Measurements from ENCODE around the gene SYNE4.

SYNE4 gene

GRCh38 chr19:36013280-36014011 is 4.8 kb upstream of the SYNE4 start:
- peaks cover 7% of the 10 kb centered on the region for H3K36me3 Mint-ChIP-seq (ENCODE audit: insufficient read depth)
- H3K27ac Mint-ChIP-seq (ENCODE audit: low read depth), result peak overlapping the region; percentile 95
- H3K9me3 Mint-ChIP-seq, result no peaks in the 10 kb centered on the region
- H3K4me1 Mint-ChIP-seq, result peaks cover 46% of the 10 kb centered on the region
- DNase-seq (ENCODE audit: low spot score in 2 of 2) (no peak), ATAC-seq (replicated peaks; ENCODE audit: extremely low read depth, poor library complexity, severe bottlenecking) (no peak)
- H3K27me3 Mint-ChIP-seq, result no peaks in the 10 kb centered on the region
- peak overlapping the region; percentile 93 for H3K4me3 Mint-ChIP-seq

GRCh38 chr19:36010402-36010801 is 1.8 kb upstream of the SYNE4 start:
- peaks cover 5% of the 10 kb centered on the region for H3K36me3 Mint-ChIP-seq (ENCODE audit: insufficient read depth)
- no peak for DNase-seq (ENCODE audit: low spot score in 2 of 2)
- H3K27me3 Mint-ChIP-seq, result no peaks in the 10 kb centered on the region
- H3K9me3 Mint-ChIP-seq, result no peaks in the 10 kb centered on the region
- no peak overlapping the region for H3K27ac Mint-ChIP-seq (ENCODE audit: low read depth)
- peak overlapping the region; percentile 12 for H3K4me3 Mint-ChIP-seq
- peaks cover 41% of the 10 kb centered on the region for H3K4me1 Mint-ChIP-seq
- no peak for ATAC-seq (replicated peaks; ENCODE audit: extremely low read depth, poor library complexity, severe bottlenecking)

GRCh38 chr19:36009633-36010379 is 1.2 kb upstream of the SYNE4 start:
- DNase-seq (ENCODE audit: low spot score in 2 of 2) (no peak), ATAC-seq (replicated peaks; ENCODE audit: extremely low read depth, poor library complexity, severe bottlenecking) (no peak)
- Mint-ChIP-seq H3K27ac (ENCODE audit: low read depth) (no peak overlapping the region), H3K27me3 (no peaks in the 10 kb centered on the region), H3K9me3 (no peaks in the 10 kb centered on the region), H3K4me1 (peaks cover 35% of the 10 kb centered on the region), H3K4me3 (peak overlapping the region; percentile 51), H3K36me3 (ENCODE audit: insufficient read depth) (peaks cover 5% of the 10 kb centered on the region)

- peaks cover 2% of the 10 kb centered on the region for H3K36me3 Mint-ChIP-seq (ENCODE audit: insufficient read depth)
- peak overlapping the region; percentile 51 for H3K4me3 Mint-ChIP-seq
- H3K9me3 Mint-ChIP-seq, result no peaks in the 10 kb centered on the region
- no peaks in the 10 kb centered on the region for H3K27me3 Mint-ChIP-seq
- ATAC-seq (replicated peaks; ENCODE audit: extremely low read depth, poor library complexity, severe bottlenecking) (no peak), DNase-seq (ENCODE audit: low spot score in 2 of 2) (no peak)
- no peak overlapping the region for H3K27ac Mint-ChIP-seq (ENCODE audit: low read depth)
- peaks cover 32% of the 10 kb centered on the region for H3K4me1 Mint-ChIP-seq
Observed at GRCh38 chr19:36009220-36009619, 607 bp upstream of the SYNE4 start.

GRCh38 chr19:36006955-36007354 is 1.7 kb downstream of the SYNE4 start:
- H3K27ac Mint-ChIP-seq (ENCODE audit: low read depth), result no peak overlapping the region

GRCh38 chr19:36003284-36003683 is 5.3 kb downstream of the SYNE4 start:
- Mint-ChIP-seq H3K27ac (ENCODE audit: low read depth) (no peak overlapping the region), H3K4me1 (peaks cover 21% of the 10 kb centered on the region), H3K36me3 (ENCODE audit: insufficient read depth) (peaks cover 6% of the 10 kb centered on the region), H3K9me3 (no peaks in the 10 kb centered on the region), H3K4me3 (no peak overlapping the region), H3K27me3 (no peaks in the 10 kb centered on the region)
- no peak for ATAC-seq (replicated peaks; ENCODE audit: extremely low read depth, poor library complexity, severe bottlenecking)
- no peak for DNase-seq (ENCODE audit: low spot score in 2 of 2)

More at GRCh38 chr19:36006955-36007354, 1.7 kb downstream of the SYNE4 start:
- Mint-ChIP-seq H3K4me3 (no peak overlapping the region), H3K4me1 (peaks cover 23% of the 10 kb centered on the region), H3K9me3 (no peaks in the 10 kb centered on the region), H3K36me3 (ENCODE audit: insufficient read depth) (peaks cover 4% of the 10 kb centered on the region), H3K27me3 (no peaks in the 10 kb centered on the region)
- DNase-seq (ENCODE audit: low spot score in 2 of 2) (no peak), ATAC-seq (replicated peaks; ENCODE audit: extremely low read depth, poor library complexity, severe bottlenecking) (no peak)

GRCh38 chr19:36001605-36002004 is 7.0 kb downstream of the SYNE4 start:
- Mint-ChIP-seq H3K9me3 (no peaks in the 10 kb centered on the region), H3K36me3 (ENCODE audit: insufficient read depth) (peaks cover 11% of the 10 kb centered on the region), H3K4me1 (peaks cover 31% of the 10 kb centered on the region), H3K27me3 (no peaks in the 10 kb centered on the region), H3K27ac (ENCODE audit: low read depth) (no peak overlapping the region), H3K4me3 (no peak overlapping the region)
- ATAC-seq (replicated peaks; ENCODE audit: extremely low read depth, poor library complexity, severe bottlenecking) (no peak), DNase-seq (ENCODE audit: low spot score in 2 of 2) (no peak)

- Mint-ChIP-seq H3K36me3 (ENCODE audit: insufficient read depth) (peaks cover 10% of the 10 kb centered on the region), H3K9me3 (no peaks in the 10 kb centered on the region), H3K27ac (ENCODE audit: low read depth) (peak overlapping the region; percentile 44), H3K27me3 (no peaks in the 10 kb centered on the region), H3K4me1 (peaks cover 38% of the 10 kb centered on the region), H3K4me3 (peak overlapping the region; percentile 85)
- DNase-seq (ENCODE audit: low spot score in 2 of 2), result no peak
- no peak for ATAC-seq (replicated peaks; ENCODE audit: extremely low read depth, poor library complexity, severe bottlenecking)
Observed at GRCh38 chr19:35996777-35997176, 11.8 kb downstream of the SYNE4 start.

- peak; percentile 86 for ATAC-seq (replicated peaks; ENCODE audit: extremely low read depth, poor library complexity, severe bottlenecking)
- no peaks in the 10 kb centered on the region for H3K27me3 Mint-ChIP-seq
- no peaks in the 10 kb centered on the region for H3K9me3 Mint-ChIP-seq
- H3K4me1 Mint-ChIP-seq, result peaks cover 32% of the 10 kb centered on the region
- H3K27ac Mint-ChIP-seq (ENCODE audit: low read depth), result peak within 1 kb of the TSS; percentile 84
- H3K36me3 Mint-ChIP-seq (ENCODE audit: insufficient read depth), result peaks cover 10% of the 10 kb centered on the region
- DNase-seq (ENCODE audit: low spot score in 2 of 2), result peak; percentile 80 to 81
- H3K4me3 Mint-ChIP-seq, result peak within 1 kb of the TSS; percentile 85
Observed at GRCh38 chr19:35995048-35995993, 13.3 kb downstream of the SYNE4 start, which contains the start of gene SDHAF1. Gene SDHAF1, plus strand, starts transcription at chr19:35995188. Its CDS starts 87 bp downstream, at chr19:35995275.

GRCh38 chr19:35993923-35994598 is 14.6 kb downstream of the SYNE4 start:
- Mint-ChIP-seq H3K27ac (ENCODE audit: low read depth) (no peak overlapping the region), H3K27me3 (peaks cover 7% of the 10 kb centered on the region), H3K4me3 (peak overlapping the region; percentile 85), H3K9me3 (no peaks in the 10 kb centered on the region), H3K36me3 (ENCODE audit: insufficient read depth) (peaks cover 10% of the 10 kb centered on the region), H3K4me1 (peaks cover 28% of the 10 kb centered on the region)
- ATAC-seq (replicated peaks; ENCODE audit: extremely low read depth, poor library complexity, severe bottlenecking), result no peak
- DNase-seq (ENCODE audit: low spot score in 2 of 2), result no peak

- peaks cover 7% of the 10 kb centered on the region for H3K36me3 Mint-ChIP-seq (ENCODE audit: insufficient read depth)
- no peak for ATAC-seq (replicated peaks; ENCODE audit: extremely low read depth, poor library complexity, severe bottlenecking)
- peaks cover 10% of the 10 kb centered on the region for H3K27me3 Mint-ChIP-seq
- no peak for DNase-seq (ENCODE audit: low spot score in 2 of 2)
- no peaks in the 10 kb centered on the region for H3K9me3 Mint-ChIP-seq
- no peak overlapping the region for H3K4me3 Mint-ChIP-seq
- no peak overlapping the region for H3K27ac Mint-ChIP-seq (ENCODE audit: low read depth)
- peaks cover 27% of the 10 kb centered on the region for H3K4me1 Mint-ChIP-seq
Observed at GRCh38 chr19:35992907-35993765, 15.5 kb downstream of the SYNE4 start.
